T-helper 1 cell treated with Interleukin-12 subunit alpha and Interleukin-12 subunit beta and Interleukin-4 antibody, amounts not matched to agents 30 μg/mL and 1 μg/mL, for 36 hours (primary cell): Measurements from ENCODE around the gene PTPRA.

Experiments
- H3K27ac Mint-ChIP-seq: one replicate; pipeline ENCODE4 v1.8.0; 2021; ENCODE audit warnings: mild to moderate bottlenecking, mixed read lengths
- H3K27me3 Mint-ChIP-seq: one replicate; pipeline ENCODE4 v1.8.0; 2021; ENCODE audit warnings: low read depth, mixed read lengths
- H3K36me3 Mint-ChIP-seq: one replicate; pipeline ENCODE4 v1.8.0; 2021; ENCODE audit warnings: low read depth, mixed read lengths
- H3K4me1 Mint-ChIP-seq: one replicate; pipeline ENCODE4 v1.8.0; 2021; ENCODE audit warnings: low read depth, mixed read lengths
- H3K4me3 Mint-ChIP-seq: one replicate; pipeline ENCODE4 v1.8.0; 2021; ENCODE audit warnings: mild to moderate bottlenecking, moderate library complexity, mixed read lengths
- H3K9me3 Mint-ChIP-seq: one replicate; pipeline ENCODE4 v1.8.0; 2021; ENCODE audit warnings: mixed read lengths

PTPRA gene

DNA sequence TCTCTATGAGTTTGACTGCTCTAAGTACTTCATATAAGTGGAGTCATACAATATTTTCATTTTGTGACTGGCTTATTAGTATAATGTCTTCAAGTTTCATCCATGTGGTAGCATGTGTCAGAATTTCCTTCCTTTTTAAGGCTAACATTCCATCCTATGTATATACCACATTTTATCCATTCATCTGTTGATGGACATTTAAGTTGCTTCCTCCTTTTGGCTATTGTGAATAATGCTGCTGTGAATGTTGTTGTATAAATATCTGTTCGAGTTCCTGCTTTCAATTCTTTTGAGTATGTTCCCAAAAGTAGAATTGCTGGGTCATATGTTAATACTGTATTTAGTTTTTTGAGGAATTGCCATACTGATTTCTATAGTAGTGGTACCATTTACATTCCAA is 79.5 kb downstream of the PTPRA start:
- Mint-ChIP-seq H3K4me3 (no peak overlapping the region), H3K27me3 (no peaks in the 10 kb centered on the region), H3K27ac (no peak overlapping the region), H3K36me3 (peaks cover 23% of the 10 kb centered on the region), H3K4me1 (peaks cover 15% of the 10 kb centered on the region), H3K9me3 (no peaks in the 10 kb centered on the region)

DNA sequence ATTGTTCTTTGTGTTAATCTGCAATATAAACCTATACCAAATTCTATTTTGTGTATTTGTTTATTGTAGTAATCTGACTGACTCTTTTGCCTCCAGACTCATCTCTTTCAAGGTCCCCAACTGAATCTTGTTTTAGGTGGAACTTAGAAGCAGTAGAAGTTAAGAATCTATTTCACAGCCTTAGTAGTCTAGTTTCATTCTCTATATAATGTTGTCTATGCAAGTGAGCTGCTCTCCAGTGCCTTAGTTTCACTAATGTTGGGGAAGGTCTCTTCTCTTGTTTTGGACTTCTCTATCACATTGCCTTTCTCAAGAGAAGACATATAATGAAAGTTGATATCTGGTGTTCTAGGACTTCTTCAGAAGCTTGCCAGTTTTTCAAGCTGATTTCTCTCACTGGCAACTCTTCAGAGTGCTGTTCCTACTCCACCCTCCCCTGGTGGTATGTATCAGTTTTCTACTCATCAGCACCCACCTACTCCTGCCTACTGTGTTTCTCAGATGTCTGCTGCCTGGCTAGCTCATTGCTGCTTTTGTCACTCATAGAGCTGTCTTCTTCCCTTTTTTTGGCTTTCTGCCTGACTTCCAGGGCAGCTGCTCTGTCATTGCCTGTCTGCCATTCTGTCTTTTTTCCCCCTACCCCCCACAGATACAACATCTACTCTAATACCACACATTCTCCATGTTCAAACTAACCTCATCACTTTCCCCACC is 82.1 kb downstream of the PTPRA start:
- Mint-ChIP-seq H3K36me3 (peaks cover 33% of the 10 kb centered on the region), H3K9me3 (no peaks in the 10 kb centered on the region), H3K4me1 (peaks cover 17% of the 10 kb centered on the region), H3K27me3 (no peaks in the 10 kb centered on the region), H3K4me3 (no peak overlapping the region), H3K27ac (no peak overlapping the region)

DNA sequence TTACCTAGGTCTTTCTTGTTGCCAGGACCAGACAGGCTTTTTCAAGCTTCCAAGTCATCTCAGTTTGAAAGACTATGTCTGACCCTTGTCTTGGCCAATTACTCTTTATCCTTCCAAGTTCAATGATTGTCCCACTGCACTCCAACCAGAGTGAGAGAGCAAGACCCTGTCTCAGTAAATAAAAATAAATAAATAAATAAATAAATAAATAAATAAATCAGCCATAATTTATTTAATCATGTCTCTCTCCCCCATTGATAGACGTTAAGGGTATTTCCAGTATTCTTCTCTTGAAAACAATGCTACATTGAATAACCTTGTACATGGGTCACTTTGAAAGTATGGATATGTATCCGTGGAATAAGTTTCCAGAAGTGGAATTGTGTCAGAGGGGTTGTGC is 83.2 kb downstream of the PTPRA start:
- H3K9me3 Mint-ChIP-seq: no peaks in the 10 kb centered on the region
- no peak overlapping the region for H3K27ac Mint-ChIP-seq
- peaks cover 32% of the 10 kb centered on the region for H3K36me3 Mint-ChIP-seq
- peaks cover 17% of the 10 kb centered on the region for H3K4me1 Mint-ChIP-seq
- H3K27me3 Mint-ChIP-seq: no peaks in the 10 kb centered on the region
- no peak overlapping the region for H3K4me3 Mint-ChIP-seq

DNA sequence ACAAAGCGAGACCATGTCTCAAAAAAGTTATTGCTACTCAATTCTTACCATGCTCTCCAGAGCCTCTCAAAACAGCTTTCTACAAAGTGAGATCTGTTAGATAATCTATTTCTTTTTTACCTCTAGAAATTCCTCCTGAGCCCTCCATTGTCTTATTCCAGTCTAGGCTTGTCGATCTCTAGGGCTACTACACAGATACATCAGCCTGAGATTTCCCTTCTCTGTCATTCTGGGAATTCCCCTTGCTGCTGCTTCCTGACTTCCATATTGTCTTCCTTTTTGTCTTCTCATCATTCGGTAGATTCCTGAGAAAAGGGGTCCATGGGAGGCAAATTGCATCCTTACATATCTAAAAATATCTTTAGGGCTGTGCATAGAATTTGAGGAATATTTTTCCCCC is 94.6 kb downstream of the PTPRA start:
- H3K27ac Mint-ChIP-seq: no peak overlapping the region
- no peak overlapping the region for H3K4me3 Mint-ChIP-seq
- peaks cover 5% of the 10 kb centered on the region for H3K4me1 Mint-ChIP-seq
- peaks cover 24% of the 10 kb centered on the region for H3K36me3 Mint-ChIP-seq
- no peaks in the 10 kb centered on the region for H3K9me3 Mint-ChIP-seq
- no peaks in the 10 kb centered on the region for H3K27me3 Mint-ChIP-seq

DNA sequence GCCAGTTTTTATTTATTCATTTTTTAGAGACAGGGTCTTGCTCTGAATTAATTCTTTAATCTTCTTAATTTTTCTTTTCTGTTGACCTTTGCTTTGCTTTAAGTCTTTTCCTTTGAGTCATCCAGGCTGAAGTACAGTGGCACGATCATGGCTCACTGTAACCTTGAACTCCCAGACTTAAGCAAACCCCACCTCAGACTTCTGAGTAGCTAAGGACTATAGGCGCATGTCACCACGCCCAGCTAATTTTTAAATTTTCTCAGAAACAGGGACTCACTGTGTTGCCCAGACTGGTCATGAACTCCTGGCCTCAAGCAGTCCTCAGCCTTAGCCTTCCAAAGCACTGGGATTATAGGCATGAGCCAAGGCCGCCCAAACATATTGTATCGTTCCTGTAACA is 98.8 kb downstream of the PTPRA start:
- H3K9me3 Mint-ChIP-seq: no peaks in the 10 kb centered on the region
- H3K27ac Mint-ChIP-seq: no peak overlapping the region
- no peak overlapping the region for H3K4me3 Mint-ChIP-seq
- peaks cover 24% of the 10 kb centered on the region for H3K36me3 Mint-ChIP-seq
- peaks cover 6% of the 10 kb centered on the region for H3K4me1 Mint-ChIP-seq
- H3K27me3 Mint-ChIP-seq: no peaks in the 10 kb centered on the region

DNA sequence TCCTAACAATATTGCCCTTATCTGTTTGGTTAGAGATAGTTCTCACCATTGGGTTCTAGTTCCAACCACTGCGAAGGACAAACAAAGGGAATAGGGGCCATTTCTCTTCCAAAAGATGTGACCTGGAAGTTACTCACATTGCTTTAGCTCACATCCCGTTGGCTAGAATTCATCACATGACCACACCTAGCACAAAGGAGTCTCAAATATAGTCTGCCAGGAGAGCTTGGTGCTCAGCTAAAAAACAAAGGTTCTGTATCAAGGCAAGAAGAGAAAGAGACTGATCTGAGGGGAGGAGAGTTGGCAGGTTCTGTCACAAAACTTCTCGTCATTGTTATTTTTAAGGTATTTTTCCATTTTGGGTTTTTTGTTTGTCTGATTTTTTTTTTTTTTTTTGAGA is 100.3 kb downstream of the PTPRA start:
- H3K4me1 Mint-ChIP-seq: peaks cover 11% of the 10 kb centered on the region
- no peaks in the 10 kb centered on the region for H3K27me3 Mint-ChIP-seq
- H3K36me3 Mint-ChIP-seq: peaks cover 23% of the 10 kb centered on the region
- no peaks in the 10 kb centered on the region for H3K9me3 Mint-ChIP-seq
- no peak overlapping the region for H3K4me3 Mint-ChIP-seq
- H3K27ac Mint-ChIP-seq: no peak overlapping the region

DNA sequence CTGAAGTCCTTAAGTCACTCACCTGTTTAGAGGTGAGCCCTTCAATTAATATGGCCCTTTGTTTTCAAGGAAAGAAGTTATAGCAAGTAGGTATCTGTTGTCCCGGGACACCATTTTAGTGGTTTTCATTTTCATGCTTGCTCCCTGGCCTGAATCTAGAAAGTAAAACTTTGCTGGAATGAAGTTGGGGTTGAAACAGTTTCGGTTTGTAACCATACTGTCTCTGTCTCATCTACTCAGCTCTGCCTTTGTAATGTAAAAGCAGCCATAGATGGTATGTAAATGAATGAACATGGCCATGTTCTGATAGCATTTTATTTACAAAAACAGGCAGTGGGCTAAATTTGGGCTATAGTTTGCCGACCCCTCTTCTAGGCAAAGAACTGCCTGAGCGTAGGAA is 105.2 kb downstream of the PTPRA start:
- H3K27ac Mint-ChIP-seq: no peak overlapping the region
- no peaks in the 10 kb centered on the region for H3K9me3 Mint-ChIP-seq
- H3K36me3 Mint-ChIP-seq: peaks cover 17% of the 10 kb centered on the region
- no peaks in the 10 kb centered on the region for H3K27me3 Mint-ChIP-seq
- H3K4me3 Mint-ChIP-seq: no peak overlapping the region
- H3K4me1 Mint-ChIP-seq: peaks cover 16% of the 10 kb centered on the region

DNA sequence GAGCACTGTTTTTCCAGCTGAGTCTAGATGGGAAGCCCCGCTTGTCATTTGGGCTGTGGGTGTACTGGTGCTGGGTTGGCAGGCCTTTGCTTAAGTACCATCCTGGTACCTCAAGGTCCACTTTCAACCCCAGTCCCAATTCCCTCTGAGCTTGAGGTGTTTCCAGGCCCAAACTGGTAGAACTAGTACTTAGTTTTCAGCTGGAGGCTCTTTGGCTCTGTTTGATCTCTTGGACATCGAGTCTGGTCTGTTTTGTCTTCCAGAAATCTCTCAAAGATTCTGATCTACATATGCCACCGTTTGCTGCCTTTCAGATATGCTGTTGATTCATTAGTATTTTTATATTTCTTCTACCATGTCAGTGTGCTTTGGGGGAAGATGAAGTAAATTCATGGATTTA is 108.4 kb downstream of the PTPRA start:
- H3K4me3 Mint-ChIP-seq: no peak overlapping the region
- no peaks in the 10 kb centered on the region for H3K9me3 Mint-ChIP-seq
- no peaks in the 10 kb centered on the region for H3K27me3 Mint-ChIP-seq
- H3K27ac Mint-ChIP-seq: no peak overlapping the region
- H3K36me3 Mint-ChIP-seq: peaks cover 15% of the 10 kb centered on the region
- H3K4me1 Mint-ChIP-seq: peaks cover 20% of the 10 kb centered on the region

DNA sequence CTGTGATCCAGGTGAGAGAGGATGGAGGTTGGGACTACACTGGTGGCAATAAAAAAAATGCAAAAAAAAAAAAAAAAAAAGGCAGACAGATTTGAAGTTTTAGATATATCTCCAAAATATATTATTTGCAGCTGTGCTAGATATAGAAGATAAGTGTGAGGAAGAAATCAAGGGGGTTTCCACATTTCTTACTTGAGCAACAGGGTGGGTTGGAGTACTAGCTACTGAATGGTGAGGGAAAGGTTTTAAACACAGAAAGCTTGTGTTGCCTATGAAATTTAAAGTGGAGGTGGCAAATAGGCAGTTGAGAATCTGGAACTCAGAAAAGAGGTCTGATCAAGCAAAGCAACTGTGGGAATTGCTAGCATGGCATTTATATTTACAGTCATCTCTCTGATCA is 110.2 kb downstream of the PTPRA start:
- H3K36me3 Mint-ChIP-seq: peaks cover 27% of the 10 kb centered on the region
- peaks cover 24% of the 10 kb centered on the region for H3K4me1 Mint-ChIP-seq

DNA sequence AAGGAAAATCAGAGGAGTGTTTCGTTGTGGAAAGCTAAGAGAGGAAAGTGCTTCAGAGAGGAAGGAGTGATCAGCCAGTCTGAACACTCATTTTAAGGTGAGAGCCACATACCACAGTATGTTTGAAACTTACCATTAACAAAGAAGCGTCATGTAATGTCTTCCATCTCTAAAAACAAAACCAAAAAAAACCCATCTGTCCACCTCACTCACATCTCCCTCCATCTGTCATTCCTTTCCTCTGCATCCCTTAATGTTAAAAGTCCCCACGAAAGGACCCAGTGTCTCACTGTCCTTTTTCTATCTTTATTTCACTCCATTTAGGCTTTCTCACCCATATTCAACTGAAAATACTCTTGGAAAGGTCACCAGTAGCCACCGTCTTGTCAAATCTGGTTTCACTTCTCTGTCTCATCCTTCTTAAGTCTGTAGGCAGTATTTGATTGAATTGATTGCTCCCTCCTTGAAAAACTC is 110.8 kb downstream of the PTPRA start:
- Mint-ChIP-seq H3K4me3 (no peak overlapping the region), H3K9me3 (no peaks in the 10 kb centered on the region), H3K27me3 (no peaks in the 10 kb centered on the region), H3K27ac (no peak overlapping the region), H3K4me1 (peaks cover 28% of the 10 kb centered on the region), H3K36me3 (peaks cover 32% of the 10 kb centered on the region)

More for the DNA sequence above, 110.2 kb downstream of the PTPRA start:
- H3K27me3 Mint-ChIP-seq: no peaks in the 10 kb centered on the region
- H3K4me3 Mint-ChIP-seq: no peak overlapping the region
- H3K9me3 Mint-ChIP-seq: no peaks in the 10 kb centered on the region
- no peak overlapping the region for H3K27ac Mint-ChIP-seq

DNA sequence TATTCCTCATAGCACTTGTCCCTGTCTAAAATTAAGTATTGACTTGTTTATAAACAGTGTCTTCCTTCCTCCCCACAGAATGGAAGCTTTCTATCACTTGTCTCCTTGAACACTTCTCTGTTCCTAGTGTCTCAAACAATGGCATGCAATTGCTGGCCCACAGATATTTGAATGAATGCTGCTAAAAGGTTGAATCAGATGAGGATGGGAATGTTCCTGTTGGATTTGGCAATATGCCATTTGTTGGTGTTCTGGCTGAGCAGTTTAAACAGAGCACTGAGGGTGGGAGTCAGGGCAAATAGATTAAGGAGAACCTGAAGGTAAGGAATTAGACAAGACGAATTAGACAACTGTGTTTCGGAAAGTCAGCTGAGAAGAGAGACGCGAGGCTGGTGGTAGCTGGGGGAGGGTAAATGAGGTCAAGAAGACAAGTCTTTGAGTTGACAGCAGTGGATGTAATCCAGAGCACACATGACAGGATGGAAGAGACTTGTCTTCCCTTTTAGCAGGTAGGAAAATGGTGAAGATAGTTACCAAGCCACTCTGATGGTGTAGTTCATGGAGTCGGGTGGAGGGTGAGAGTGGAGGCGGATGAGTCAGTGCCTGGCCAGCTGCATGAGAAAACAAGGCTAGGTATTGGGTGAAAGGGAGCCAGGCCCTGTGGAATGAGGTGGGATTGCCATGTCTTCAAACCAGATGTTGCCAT is 111.8 kb downstream of the PTPRA start:
- Mint-ChIP-seq H3K4me1 (peaks cover 34% of the 10 kb centered on the region), H3K4me3 (no peak overlapping the region), H3K27ac (no peak overlapping the region), H3K27me3 (no peaks in the 10 kb centered on the region), H3K9me3 (no peaks in the 10 kb centered on the region), H3K36me3 (peaks cover 38% of the 10 kb centered on the region)

DNA sequence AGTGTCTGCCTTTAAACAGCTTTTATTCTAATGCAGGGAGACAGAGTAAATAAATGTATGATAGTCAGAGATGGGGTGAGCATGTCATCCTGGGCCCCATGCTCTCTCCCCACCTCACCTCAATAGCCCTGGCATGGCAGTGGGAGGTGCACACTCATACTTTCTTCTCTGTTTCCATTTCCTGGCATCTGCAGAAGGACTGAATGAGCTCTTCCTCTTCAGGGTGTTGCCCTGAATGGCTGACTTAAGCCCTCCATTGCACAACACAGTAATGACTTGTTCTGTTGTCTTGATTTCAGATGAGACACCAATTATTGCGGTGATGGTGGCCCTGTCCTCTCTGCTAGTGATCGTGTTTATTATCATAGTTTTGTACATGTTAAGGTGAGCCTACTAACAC is 113.2 kb downstream of the PTPRA start:
- Mint-ChIP-seq H3K4me1 (peaks cover 34% of the 10 kb centered on the region), H3K27me3 (no peaks in the 10 kb centered on the region), H3K36me3 (peaks cover 46% of the 10 kb centered on the region), H3K27ac (peak overlapping the region; percentile 81), H3K9me3 (no peaks in the 10 kb centered on the region), H3K4me3 (peak overlapping the region; percentile 29)

DNA sequence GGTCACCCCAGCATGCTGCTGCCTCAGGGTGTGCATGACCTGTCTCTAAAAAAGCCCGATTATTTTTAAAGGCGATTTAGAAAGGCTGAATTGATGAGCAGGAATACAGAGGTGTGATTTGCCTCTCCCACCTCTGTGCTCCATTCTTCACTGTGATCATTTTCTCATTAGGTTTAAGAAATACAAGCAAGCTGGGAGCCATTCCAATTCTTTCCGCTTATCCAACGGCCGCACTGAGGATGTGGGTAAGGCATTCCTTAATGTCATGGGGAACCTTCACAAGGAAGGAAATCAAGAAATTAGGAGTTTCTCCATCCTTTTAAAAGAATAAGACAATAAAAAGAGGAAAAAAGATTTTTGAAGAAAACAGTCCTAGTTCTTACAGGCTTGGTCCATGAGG is 114.6 kb downstream of the PTPRA start:
- H3K36me3 Mint-ChIP-seq: peaks cover 53% of the 10 kb centered on the region
- H3K27me3 Mint-ChIP-seq: no peaks in the 10 kb centered on the region
- H3K27ac Mint-ChIP-seq: no peak overlapping the region
- H3K4me1 Mint-ChIP-seq: peaks cover 34% of the 10 kb centered on the region
- H3K9me3 Mint-ChIP-seq: no peaks in the 10 kb centered on the region
- no peak overlapping the region for H3K4me3 Mint-ChIP-seq

DNA sequence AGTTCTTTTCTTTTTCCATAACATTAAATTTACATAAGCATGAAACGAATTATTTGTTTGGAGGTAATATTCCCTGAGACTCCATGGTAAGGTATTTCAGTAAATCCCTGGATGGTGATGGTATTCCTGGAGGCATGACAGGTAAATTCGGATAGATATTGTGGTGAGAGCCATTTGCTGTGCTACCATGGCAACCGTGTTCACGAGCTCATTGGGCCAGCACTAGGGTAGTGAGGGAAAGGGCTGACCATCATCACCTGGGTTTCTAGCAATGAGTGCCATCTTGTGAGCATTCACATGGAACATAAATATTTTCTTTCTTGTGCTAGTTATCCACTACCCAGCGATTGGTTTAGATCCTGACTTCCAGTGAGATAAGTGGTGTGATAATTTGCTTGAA is 118.3 kb downstream of the PTPRA start:
- Mint-ChIP-seq H3K4me3 (no peak overlapping the region), H3K4me1 (peaks cover 28% of the 10 kb centered on the region), H3K9me3 (no peaks in the 10 kb centered on the region), H3K27ac (no peak overlapping the region), H3K36me3 (peaks cover 64% of the 10 kb centered on the region), H3K27me3 (no peaks in the 10 kb centered on the region)

DNA sequence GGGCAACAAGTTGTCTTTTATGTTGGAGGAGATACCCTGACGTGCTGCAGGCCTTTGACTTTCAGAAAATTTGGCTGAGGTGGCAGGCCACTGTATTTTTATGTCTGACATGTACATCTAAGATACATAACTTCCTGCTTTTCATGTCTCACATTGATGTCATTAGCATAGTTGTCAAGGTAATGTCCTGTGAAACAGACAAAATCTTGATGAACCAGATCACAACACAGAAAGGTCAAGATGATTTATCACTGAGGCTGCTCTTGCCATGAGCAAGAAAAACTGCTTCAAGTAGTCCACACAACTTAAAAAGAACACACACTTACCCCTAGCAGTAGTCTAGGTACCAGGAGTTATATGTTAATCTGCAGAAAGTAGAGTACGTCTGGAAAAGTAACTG is 120.0 kb downstream of the PTPRA start:
- H3K27ac Mint-ChIP-seq: peak overlapping the region; percentile 8
- no peaks in the 10 kb centered on the region for H3K9me3 Mint-ChIP-seq
- H3K27me3 Mint-ChIP-seq: no peaks in the 10 kb centered on the region
- peaks cover 18% of the 10 kb centered on the region for H3K4me1 Mint-ChIP-seq
- H3K36me3 Mint-ChIP-seq: peaks cover 53% of the 10 kb centered on the region
- H3K4me3 Mint-ChIP-seq: no peak overlapping the region
